Caco-2 (cell line): ENCODE results near the gene MMEL1. TPM values are rescaled to one million over a fixed set of nuclear protein-coding genes. Genes with fewer than 3 reads are reported as not detected.

Experiments used
- BruUV-seq: library from RNA; stranded (reverse); fragments of 400-500 nt; replicated peaks from 2 replicates; lab custom pipeline; 2021; lab: Mats Ljungman, UMichigan
- CTCF ChIA-PET: fragments of 300-600 bp; sonication (Branson Sonifier 250); formaldehyde crosslinking; loops from one replicate; lab custom pipeline; 2022; ENCODE audit warnings: antibody characterized with exemption; lab: Charles Lee
- POLR2A ChIA-PET: fragments of 300-600 bp; sonication (Branson Sonifier 250); formaldehyde crosslinking; loops from one replicate; lab custom pipeline; 2022; ENCODE audit warnings: antibody characterized with exemption; lab: Charles Lee
- DNase-seq, 2 experiments: peaks; one replicate each; pipeline versions ENCODE4 v3.0.0 to v3.0.0-alpha.2; 2020 to 2022
- H3K27me3 ChIP-seq: replicated peaks from 2 replicates; pipeline ENCODE4 v1.6.0; 2011; ENCODE audit warnings: low read length; ENCODE audit not compliant: control insufficient read depth, insufficient read depth
- H3K36me3 ChIP-seq: 2 replicates; pipeline ENCODE4 v1.5.1; 2011; ENCODE audit warnings: low read length; ENCODE audit not compliant: control insufficient read depth, insufficient read depth
- H3K4me1 ChIP-seq: fragments of 250-450 bp; sonication (Bioruptor Pico); 2 replicates; pipeline ENCODE4 v1.5.1; 2020; ENCODE audit warnings: mild to moderate bottlenecking
- H3K4me3 ChIP-seq: 2 replicates; pipeline ENCODE4 v1.5.1; 2011; ENCODE audit warnings: low read depth, mild to moderate bottlenecking, control low read depth, low read length
- H3K9me3 ChIP-seq: fragments of 250-450 bp; sonication (Bioruptor Pico); 2 replicates; pipeline ENCODE4 v1.5.1; 2020; ENCODE audit warnings: mild to moderate bottlenecking, moderate library complexity
- H3K27ac Mint-ChIP-seq: one replicate; pipeline ENCODE4 v1.8.0; 2022; ENCODE audit warnings: mixed read lengths; ENCODE audit not compliant: unreplicated experiment
- H3K27me3 Mint-ChIP-seq: one replicate; pipeline ENCODE4 v1.8.0; 2022; ENCODE audit warnings: mixed read lengths; ENCODE audit not compliant: insufficient read depth, unreplicated experiment
- H3K36me3 Mint-ChIP-seq: one replicate; pipeline ENCODE4 v1.8.0; 2022; ENCODE audit warnings: mild to moderate bottlenecking, mixed read lengths; ENCODE audit not compliant: insufficient read depth, unreplicated experiment
- H3K4me1 Mint-ChIP-seq: one replicate; pipeline ENCODE4 v1.8.0; 2022; ENCODE audit warnings: low read depth, mixed read lengths; ENCODE audit not compliant: unreplicated experiment
- H3K4me3 Mint-ChIP-seq: one replicate; pipeline ENCODE4 v1.8.0; 2022; ENCODE audit warnings: mild to moderate bottlenecking, moderate library complexity, mixed read lengths; ENCODE audit not compliant: unreplicated experiment
- H3K9me3 Mint-ChIP-seq: one replicate; pipeline ENCODE4 v1.8.0; 2022; ENCODE audit warnings: mixed read lengths; ENCODE audit not compliant: unreplicated experiment
- CTCF ChIP-seq, 2 experiments: fragments of 200-600 bp in 1 of 2; IDR thresholded peaks; 1 replicate in 1 of 2; 2 replicates in 1 of 2; pipeline versions ENCODE4 v1.5.1 to v1.8.0; 2011 to 2022; ENCODE audit warnings: antibody characterized with exemption in 1 of 2, control low read depth in 1 of 2, inconsistent platforms in 1 of 2, low read depth in 1 of 2, low read length in 1 of 2, mild to moderate bottlenecking in 1 of 2, moderate library complexity in 1 of 2; ENCODE audit not compliant: insufficient read depth in 1 of 2, severe bottlenecking in 1 of 2, unreplicated experiment in 1 of 2
- intact Hi-C: fragments of 100-400 bp; cut with micrococcal nuclease; formaldehyde crosslinking; loops from one replicate; pipeline ENCODE4 v1.10.0; 2022; ENCODE audit not compliant: unreplicated experiment
- total RNA-seq: library from RNA; stranded (reverse); gene quantifications from 2 replicates; pipeline ENCODE4 v1.2.3, GENCODE V29; 2022

The MMEL1 gene
- total RNA-seq, 1 experiment from 2014 or later, result not detected

DNA sequence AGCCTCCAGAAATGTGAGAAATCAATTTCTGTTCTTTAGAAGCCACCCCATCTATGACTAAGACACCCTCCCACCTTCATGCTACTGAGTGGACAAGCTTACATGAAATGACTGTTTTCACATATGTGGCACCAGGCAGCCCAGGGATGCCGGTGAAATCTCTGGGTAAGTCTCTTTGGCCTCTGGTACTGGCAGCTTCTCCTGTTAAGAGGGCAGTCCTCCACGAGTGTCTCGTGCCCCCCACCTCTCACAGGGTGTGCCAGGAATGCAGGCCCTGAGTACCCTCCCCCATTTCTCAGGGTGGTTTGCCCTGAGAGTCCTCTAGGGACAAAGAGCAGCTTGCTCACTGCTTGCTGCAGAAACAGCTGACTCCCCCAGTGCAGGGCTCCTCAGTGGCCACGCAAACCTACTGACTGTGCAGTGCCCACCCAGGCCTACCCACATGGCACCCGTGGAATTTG, 49.5 kb downstream of the MMEL1 start:
- no peaks in the 10 kb centered on the region for H3K27me3 ChIP-seq
- CTCF ChIA-PET, result no interaction called here
- H3K36me3 Mint-ChIP-seq, result peaks cover 5% of the 10 kb centered on the region
- H3K9me3 Mint-ChIP-seq, result no peaks in the 10 kb centered on the region
- no peaks in the 10 kb centered on the region for H3K9me3 ChIP-seq
- no peak for DNase-seq
- H3K4me3 ChIP-seq, result no peak overlapping the region
- TF ChIP-seq CTCF (IDR thresholded peaks at IDR 0.05; ENCODE audit: insufficient read depth in 1 of 2, low read depth in 1 of 2, low read length in 1 of 2, severe bottlenecking in 1 of 2, unreplicated experiment in 1 of 2), result no peak
- H3K4me3 Mint-ChIP-seq, result no peak overlapping the region
- H3K27me3 Mint-ChIP-seq, result no peaks in the 10 kb centered on the region
- no TSS peak for BruUV-seq
- no peaks in the 10 kb centered on the region for H3K36me3 ChIP-seq
- intact Hi-C loops, result no loop called here
- POLR2A ChIA-PET, result no interaction called here
- no peak overlapping the region for H3K27ac Mint-ChIP-seq
- H3K4me1 Mint-ChIP-seq, result no peaks in the 10 kb centered on the region
- H3K4me1 ChIP-seq, result peaks cover 6% of the 10 kb centered on the region; the same call in 1 of the 2 replicates

DNA sequence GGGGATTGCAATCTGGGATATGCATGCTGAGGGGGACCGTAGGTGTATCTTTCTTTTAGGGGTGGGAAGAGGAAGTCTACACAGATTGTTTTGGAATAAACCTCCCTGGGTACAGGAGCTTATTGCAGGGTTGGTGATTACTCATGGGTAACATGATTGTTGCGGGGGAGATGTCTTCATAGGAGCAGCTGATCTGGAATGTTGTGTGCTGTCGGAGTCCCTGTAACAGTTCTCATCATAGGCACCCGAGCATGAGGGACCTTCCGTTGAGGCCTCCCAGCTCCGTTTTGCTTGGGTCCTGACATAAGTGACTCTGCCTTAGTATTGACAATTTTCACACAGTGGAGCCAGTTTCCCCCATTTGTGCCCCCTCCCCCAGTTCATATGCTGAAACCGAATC, 50.4 kb downstream of the MMEL1 start:
- no peak overlapping the region for H3K27ac Mint-ChIP-seq
- no peaks in the 10 kb centered on the region for H3K4me1 Mint-ChIP-seq
- no peak for TF ChIP-seq CTCF (IDR thresholded peaks at IDR 0.05; ENCODE audit: insufficient read depth in 1 of 2, low read depth in 1 of 2, low read length in 1 of 2, severe bottlenecking in 1 of 2, unreplicated experiment in 1 of 2)
- H3K27me3 Mint-ChIP-seq, result no peaks in the 10 kb centered on the region
- CTCF ChIA-PET, result no interaction called here
- intact Hi-C loops, result no loop called here
- Histone ChIP-seq H3K9me3 (no peaks in the 10 kb centered on the region), H3K4me1 (peaks cover 6% of the 10 kb centered on the region; the same call in 1 of the 2 replicates), H3K36me3 (no peaks in the 10 kb centered on the region), H3K4me3 (no peak overlapping the region), H3K27me3 (no peaks in the 10 kb centered on the region)
- no peak for DNase-seq
- peaks cover 5% of the 10 kb centered on the region for H3K36me3 Mint-ChIP-seq
- POLR2A ChIA-PET, result no interaction called here
- H3K9me3 Mint-ChIP-seq, result no peaks in the 10 kb centered on the region
- H3K4me3 Mint-ChIP-seq, result no peak overlapping the region
- no TSS peak for BruUV-seq

- H3K27ac Mint-ChIP-seq, result no peak overlapping the region
- CTCF ChIA-PET, result no interaction called here
- TF ChIP-seq CTCF (IDR thresholded peaks at IDR 0.05; ENCODE audit: insufficient read depth in 1 of 2, low read depth in 1 of 2, low read length in 1 of 2, severe bottlenecking in 1 of 2, unreplicated experiment in 1 of 2), result no peak
Observed at GRCh38 chr1:2580691-2581090, 52.1 kb downstream of the MMEL1 start.

More at GRCh38 chr1:2580691-2581090, 52.1 kb downstream of the MMEL1 start:
- Mint-ChIP-seq H3K36me3 (no peaks in the 10 kb centered on the region), H3K4me3 (no peak overlapping the region), H3K4me1 (no peaks in the 10 kb centered on the region), H3K9me3 (no peaks in the 10 kb centered on the region), H3K27me3 (no peaks in the 10 kb centered on the region)
- Histone ChIP-seq H3K36me3 (no peaks in the 10 kb centered on the region), H3K4me3 (no peak overlapping the region), H3K9me3 (no peaks in the 10 kb centered on the region), H3K4me1 (peaks cover 13% of the 10 kb centered on the region), H3K27me3 (no peaks in the 10 kb centered on the region)
- intact Hi-C loops, result no loop called here
- BruUV-seq, result no TSS peak
- no peak for DNase-seq
- POLR2A ChIA-PET, result no interaction called here
